ENCODE data around the gene SCAMP2. TPM values are rescaled to one million over a fixed set of nuclear protein-coding genes. Genes with fewer than 3 reads are reported as not detected.

Gene SCAMP2
- total and polyA plus RNA-seq, 2 donors (not counting 1 experiment from before 2014, with no cell fraction given) = 85.1 to 105 TPM

GRCh38 chr15:74866090-74866489, 7.1 kb downstream of the SCAMP2 start:
- ChIA-PET POLR2A (no interaction called here), CTCF (interaction anchor here (1.2 to 7.3 kb wide), 2 partner anchors 35 to 95 kb away, joined by 5 to 40 read pairs; no protein-coding TSS in a partner anchor)
- H3K4me2 ChIP-seq (replicated peaks; ENCODE audit: low read depth, low read length, poor library complexity, severe bottlenecking) = no peak overlapping the region
- Mint-ChIP-seq H3K9me3 (ENCODE audit: insufficient read depth) (no peaks in the 10 kb centered on the region), H3K4me3 (no peak overlapping the region), H3K27me3 (no peaks in the 10 kb centered on the region), H3K27ac (peak overlapping the region; percentile 67), H3K4me1 (peaks cover 67% of the 10 kb centered on the region)
- no peak overlapping the region for H2AFZ ChIP-seq (ENCODE audit: insufficient read depth, low read depth, low read length, poor library complexity, severe bottlenecking)
- DNase-seq = no peak
- intact Hi-C loops (cut with micrococcal nuclease) = no loop called here
- H4K20me1 ChIP-seq (ENCODE audit: control insufficient read depth, insufficient read depth, low read length, poor library complexity, severe bottlenecking) = peaks cover 91% of the 10 kb centered on the region
- TF ChIP-seq EZH2 (IDR thresholded peaks at IDR 0.05; ENCODE audit: borderline replicate concordance, insufficient read depth, low read depth, low read length, poor library complexity, severe bottlenecking) = no peak
- no peak for TF ChIP-seq CTCF (IDR thresholded peaks at IDR 0.05)
- peaks cover 40 to 41% of the 10 kb centered on the region in 2 donors for H3K4me1 ChIP-seq (ENCODE audit: control insufficient read depth in 2 of 2, insufficient read depth in 2 of 2, low read length in 2 of 2)
- no peak for ATAC-seq (ENCODE audit: low read depth)
- no peak overlapping the region for H3K9ac ChIP-seq (ENCODE audit: low read length)
- H3K27me3 ChIP-seq (replicated peaks in 1 of 4; ENCODE audit: control extremely low read depth in 1 of 4, control insufficient read depth in 3 of 4, insufficient read depth in 4 of 4, low read length in 3 of 4) = no peaks in the 10 kb centered on the region
- H3K36me3 ChIP-seq (replicated peaks in 1 of 2; ENCODE audit: control extremely low read depth in 1 of 2, control insufficient read depth in 1 of 2, extremely low read depth in 1 of 2, insufficient read depth in 2 of 2, low read length in 1 of 2) = peaks cover 0 to 19% of the 10 kb centered on the region in 2 experiments
- no peak overlapping the region for H3K4me3 ChIP-seq (ENCODE audit: control extremely low read depth in 1 of 5, extremely low read depth in 1 of 5, insufficient read depth in 1 of 5, low read depth in 2 of 5, low read length in 4 of 5)
- H3K9me3 ChIP-seq (ENCODE audit: control extremely low read depth in 1 of 3, control insufficient read depth in 2 of 3, insufficient read depth in 1 of 3, low read length in 2 of 3) = no peaks in the 10 kb centered on the region
- H3K27ac ChIP-seq (ENCODE audit: low read length in 2 of 2) = no peak overlapping the region
- peaks cover 93% of the 10 kb centered on the region for H3K79me2 ChIP-seq (ENCODE audit: control insufficient read depth, insufficient read depth, low read length)
- WGBS (ENCODE audit: insufficient coverage) = 96% methylated on average over 6 of the region's 6 CpGs

GRCh38 chr15:74865316-74865715, 7.8 kb downstream of the SCAMP2 start:
- DNase-seq = no peak
- peak overlapping the region; percentile 60 for H3K27ac Mint-ChIP-seq
- Histone ChIP-seq H3K27ac (ENCODE audit: low read length in 2 of 2) (no peak overlapping the region), H3K27me3 (replicated peaks in 1 of 4; ENCODE audit: control extremely low read depth in 1 of 4, control insufficient read depth in 3 of 4, insufficient read depth in 4 of 4, low read length in 3 of 4) (no peaks in the 10 kb centered on the region), H3K79me2 (ENCODE audit: control insufficient read depth, insufficient read depth, low read length) (peaks cover 93% of the 10 kb centered on the region), H3K9ac (ENCODE audit: low read length) (no peak overlapping the region), H2AFZ (ENCODE audit: insufficient read depth, low read depth, low read length, poor library complexity, severe bottlenecking) (no peak overlapping the region), H3K36me3 (replicated peaks in 1 of 2; ENCODE audit: control extremely low read depth in 1 of 2, control insufficient read depth in 1 of 2, extremely low read depth in 1 of 2, insufficient read depth in 2 of 2, low read length in 1 of 2) (peaks cover 0 to 17% of the 10 kb centered on the region in 2 experiments), H3K4me1 (ENCODE audit: control insufficient read depth in 2 of 2, insufficient read depth in 2 of 2, low read length in 2 of 2) (peaks cover 32 to 34% of the 10 kb centered on the region in 2 donors), H3K4me3 (ENCODE audit: control extremely low read depth in 1 of 5, extremely low read depth in 1 of 5, insufficient read depth in 1 of 5, low read depth in 2 of 5, low read length in 4 of 5) (no peak overlapping the region), H3K4me2 (replicated peaks; ENCODE audit: low read depth, low read length, poor library complexity, severe bottlenecking) (no peak overlapping the region), H3K9me3 (ENCODE audit: control extremely low read depth in 1 of 3, control insufficient read depth in 2 of 3, insufficient read depth in 1 of 3, low read length in 2 of 3) (no peaks in the 10 kb centered on the region), H4K20me1 (ENCODE audit: control insufficient read depth, insufficient read depth, low read length, poor library complexity, severe bottlenecking) (peaks cover 91% of the 10 kb centered on the region)
- CTCF ChIA-PET = interaction anchor here (7.3 kb wide), 1 partner anchor 36 kb away, joined by 40 read pairs; no protein-coding TSS in a partner anchor
- H3K4me3 Mint-ChIP-seq = no peak overlapping the region
- H3K27me3 Mint-ChIP-seq = no peaks in the 10 kb centered on the region
- H3K9me3 Mint-ChIP-seq (ENCODE audit: insufficient read depth) = no peaks in the 10 kb centered on the region
- peaks cover 59% of the 10 kb centered on the region for H3K4me1 Mint-ChIP-seq
- POLR2A ChIA-PET = interaction anchor here (0.6 kb wide), 1 partner anchor 10 kb away, joined by 3 read pairs; no protein-coding TSS in a partner anchor
- intact Hi-C loops (cut with micrococcal nuclease) = no loop called here
- TF ChIP-seq EZH2 (IDR thresholded peaks at IDR 0.05; ENCODE audit: borderline replicate concordance, insufficient read depth, low read depth, low read length, poor library complexity, severe bottlenecking) = no peak
- TF ChIP-seq CTCF (IDR thresholded peaks at IDR 0.05) = no peak
- ATAC-seq (ENCODE audit: low read depth) = no peak
- WGBS (ENCODE audit: insufficient coverage) = 92% methylated on average over 1 of the region's 2 CpGs

Data from B cell (primary cell).